Measurements from ENCODE around the gene TPM1.

The TPM1 gene

GRCh38 chr15:63043335-63044076 is 959 bp downstream of the TPM1 start:
- H3K36me3 Mint-ChIP-seq (ENCODE audit: low read depth), result no peaks in the 10 kb centered on the region
- DNase-seq, result peak; percentile 43
- peak overlapping the region; percentile 67 for H3K4me3 Mint-ChIP-seq
- no peak overlapping the region for H3K27ac Mint-ChIP-seq
- peaks cover 13% of the 10 kb centered on the region for H3K4me1 Mint-ChIP-seq (ENCODE audit: low read depth)
- peaks cover 79% of the 10 kb centered on the region for H3K27me3 Mint-ChIP-seq
- H3K9me3 Mint-ChIP-seq, result no peaks in the 10 kb centered on the region

- H3K9me3 Mint-ChIP-seq, result no peaks in the 10 kb centered on the region
- H3K27ac Mint-ChIP-seq, result no peak overlapping the region
- peaks cover 3% of the 10 kb centered on the region for H3K36me3 Mint-ChIP-seq (ENCODE audit: low read depth)
- DNase-seq, result no peak
- H3K27me3 Mint-ChIP-seq, result peaks cover 77% of the 10 kb centered on the region
- peaks cover 17% of the 10 kb centered on the region for H3K4me1 Mint-ChIP-seq (ENCODE audit: low read depth)
- H3K4me3 Mint-ChIP-seq, result peak overlapping the region; percentile 67
Measured at GRCh38 chr15:63044077-63044644, 1.6 kb downstream of the TPM1 start.

- Mint-ChIP-seq H3K27me3 (peaks cover 71% of the 10 kb centered on the region), H3K36me3 (ENCODE audit: low read depth) (peaks cover 3% of the 10 kb centered on the region), H3K4me3 (no peak overlapping the region), H3K9me3 (no peaks in the 10 kb centered on the region), H3K27ac (no peak overlapping the region), H3K4me1 (ENCODE audit: low read depth) (peaks cover 23% of the 10 kb centered on the region)
- DNase-seq, result no peak
Measured at GRCh38 chr15:63044645-63045464, 2.3 kb downstream of the TPM1 start.

GRCh38 chr15:63045465-63045840 is 2.9 kb downstream of the TPM1 start:
- H3K4me3 Mint-ChIP-seq, result no peak overlapping the region
- no peaks in the 10 kb centered on the region for H3K9me3 Mint-ChIP-seq

GRCh38 chr15:63045879-63046278 is 3.3 kb downstream of the TPM1 start:
- H3K27ac Mint-ChIP-seq, result no peak overlapping the region
- H3K4me1 Mint-ChIP-seq (ENCODE audit: low read depth), result peaks cover 27% of the 10 kb centered on the region
- DNase-seq, result no peak
- peaks cover 61% of the 10 kb centered on the region for H3K27me3 Mint-ChIP-seq
- H3K9me3 Mint-ChIP-seq, result no peaks in the 10 kb centered on the region
- H3K4me3 Mint-ChIP-seq, result no peak overlapping the region
- peaks cover 3% of the 10 kb centered on the region for H3K36me3 Mint-ChIP-seq (ENCODE audit: low read depth)

More at GRCh38 chr15:63045465-63045840, 2.9 kb downstream of the TPM1 start:
- Mint-ChIP-seq H3K36me3 (ENCODE audit: low read depth) (peaks cover 3% of the 10 kb centered on the region), H3K4me1 (ENCODE audit: low read depth) (peaks cover 25% of the 10 kb centered on the region), H3K27ac (no peak overlapping the region), H3K27me3 (peaks cover 65% of the 10 kb centered on the region)
- no peak for DNase-seq

GRCh38 chr15:63046917-63047760 is 4.6 kb downstream of the TPM1 start:
- peak overlapping the region; percentile 88 for H3K4me3 Mint-ChIP-seq
- peaks cover 27% of the 10 kb centered on the region for H3K4me1 Mint-ChIP-seq (ENCODE audit: low read depth)
- no peaks in the 10 kb centered on the region for H3K9me3 Mint-ChIP-seq
- no peak for DNase-seq
- H3K36me3 Mint-ChIP-seq (ENCODE audit: low read depth), result peaks cover 3% of the 10 kb centered on the region
- peaks cover 49% of the 10 kb centered on the region for H3K27me3 Mint-ChIP-seq
- peak overlapping the region; percentile 38 for H3K27ac Mint-ChIP-seq

GRCh38 chr15:63047792-63048114 is 5.2 kb downstream of the TPM1 start:
- H3K4me3 Mint-ChIP-seq, result peak overlapping the region; percentile 88
- DNase-seq, result no peak
- peak overlapping the region; percentile 38 for H3K27ac Mint-ChIP-seq
- H3K36me3 Mint-ChIP-seq (ENCODE audit: low read depth), result peaks cover 3% of the 10 kb centered on the region
- peaks cover 27% of the 10 kb centered on the region for H3K4me1 Mint-ChIP-seq (ENCODE audit: low read depth)
- no peaks in the 10 kb centered on the region for H3K9me3 Mint-ChIP-seq
- H3K27me3 Mint-ChIP-seq, result peaks cover 49% of the 10 kb centered on the region

- peak; percentile 92 for DNase-seq
- Mint-ChIP-seq H3K4me3 (peak overlapping the region; percentile 88), H3K27ac (peak overlapping the region; percentile 38), H3K4me1 (ENCODE audit: low read depth) (peaks cover 24% of the 10 kb centered on the region), H3K27me3 (peaks cover 45% of the 10 kb centered on the region), H3K36me3 (ENCODE audit: low read depth) (peaks cover 3% of the 10 kb centered on the region), H3K9me3 (no peaks in the 10 kb centered on the region)
Measured at GRCh38 chr15:63048115-63048775, 5.7 kb downstream of the TPM1 start.

GRCh38 chr15:63048776-63049665 is 6.5 kb downstream of the TPM1 start:
- Mint-ChIP-seq H3K4me3 (peak overlapping the region; percentile 88), H3K9me3 (no peaks in the 10 kb centered on the region), H3K36me3 (ENCODE audit: low read depth) (peaks cover 3% of the 10 kb centered on the region), H3K27me3 (peaks cover 38% of the 10 kb centered on the region), H3K4me1 (ENCODE audit: low read depth) (peaks cover 22% of the 10 kb centered on the region), H3K27ac (peak overlapping the region; percentile 86)
- DNase-seq, result no peak

- H3K36me3 Mint-ChIP-seq (ENCODE audit: low read depth), result peaks cover 3% of the 10 kb centered on the region
- peaks cover 29% of the 10 kb centered on the region for H3K27me3 Mint-ChIP-seq
- no peak overlapping the region for H3K27ac Mint-ChIP-seq
- H3K9me3 Mint-ChIP-seq, result no peaks in the 10 kb centered on the region
- H3K4me3 Mint-ChIP-seq, result peak overlapping the region; percentile 88
- DNase-seq, result no peak
- H3K4me1 Mint-ChIP-seq (ENCODE audit: low read depth), result peaks cover 21% of the 10 kb centered on the region
Measured at GRCh38 chr15:63049783-63050371, 7.3 kb downstream of the TPM1 start.

- no peak overlapping the region for H3K4me3 Mint-ChIP-seq
- peaks cover 20% of the 10 kb centered on the region for H3K27me3 Mint-ChIP-seq
- H3K27ac Mint-ChIP-seq, result no peak overlapping the region
- H3K36me3 Mint-ChIP-seq (ENCODE audit: low read depth), result peaks cover 3% of the 10 kb centered on the region
- peaks cover 21% of the 10 kb centered on the region for H3K4me1 Mint-ChIP-seq (ENCODE audit: low read depth)
- H3K9me3 Mint-ChIP-seq, result no peaks in the 10 kb centered on the region
- no peak for DNase-seq
Measured at GRCh38 chr15:63050731-63051155, 8.2 kb downstream of the TPM1 start.

- Mint-ChIP-seq H3K4me1 (ENCODE audit: low read depth) (peaks cover 21% of the 10 kb centered on the region), H3K36me3 (ENCODE audit: low read depth) (peaks cover 3% of the 10 kb centered on the region), H3K9me3 (no peaks in the 10 kb centered on the region), H3K4me3 (no peak overlapping the region), H3K27ac (no peak overlapping the region), H3K27me3 (peaks cover 15% of the 10 kb centered on the region)
- no peak for DNase-seq
Measured at GRCh38 chr15:63051156-63052066, 8.9 kb downstream of the TPM1 start.

Data from activated T-cell treated with anti-CD3 and anti-CD28 coated beads, Interleukin-2, amount 50 U/mL, for 24 hours (primary cell).